GM12873 (cell line): ENCODE data around the gene LYL1.

Experiments used
- TF ChIP-seq, protein P1 (sequence below): IDR thresholded peaks from 2 replicates; pipeline ENCODE4 v1.5.1; 2012; ENCODE audit warnings: low read depth, mild to moderate bottlenecking, moderate library complexity, low read length, control low read depth; ENCODE audit not compliant: insufficient read depth; ENCODE audit errors: missing control alignments

LYL1 gene

DNA sequence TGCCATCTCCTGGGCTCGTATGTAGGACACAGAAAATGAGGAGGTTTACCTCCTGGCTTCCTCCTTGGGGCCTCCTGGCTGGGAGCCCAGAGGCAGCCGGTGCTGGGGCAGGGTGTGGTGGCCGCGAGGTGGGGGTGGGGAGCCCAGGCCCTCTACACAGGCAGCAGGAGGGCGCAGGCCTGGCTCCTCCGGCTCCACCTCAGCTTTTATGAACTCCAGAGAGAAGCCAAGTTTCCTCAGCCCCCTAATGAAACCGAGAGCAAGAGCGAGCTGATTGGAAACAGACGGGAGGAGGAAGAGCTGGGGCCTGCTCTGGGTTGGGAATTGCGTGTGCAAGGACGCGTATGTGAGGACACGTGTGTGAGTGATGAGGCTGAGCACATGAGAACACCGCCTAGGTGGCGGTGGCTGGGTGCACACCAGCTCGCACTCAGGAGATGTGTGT, 23.1 kb downstream of the LYL1 start:
- TF ChIP-seq, protein P1, sequence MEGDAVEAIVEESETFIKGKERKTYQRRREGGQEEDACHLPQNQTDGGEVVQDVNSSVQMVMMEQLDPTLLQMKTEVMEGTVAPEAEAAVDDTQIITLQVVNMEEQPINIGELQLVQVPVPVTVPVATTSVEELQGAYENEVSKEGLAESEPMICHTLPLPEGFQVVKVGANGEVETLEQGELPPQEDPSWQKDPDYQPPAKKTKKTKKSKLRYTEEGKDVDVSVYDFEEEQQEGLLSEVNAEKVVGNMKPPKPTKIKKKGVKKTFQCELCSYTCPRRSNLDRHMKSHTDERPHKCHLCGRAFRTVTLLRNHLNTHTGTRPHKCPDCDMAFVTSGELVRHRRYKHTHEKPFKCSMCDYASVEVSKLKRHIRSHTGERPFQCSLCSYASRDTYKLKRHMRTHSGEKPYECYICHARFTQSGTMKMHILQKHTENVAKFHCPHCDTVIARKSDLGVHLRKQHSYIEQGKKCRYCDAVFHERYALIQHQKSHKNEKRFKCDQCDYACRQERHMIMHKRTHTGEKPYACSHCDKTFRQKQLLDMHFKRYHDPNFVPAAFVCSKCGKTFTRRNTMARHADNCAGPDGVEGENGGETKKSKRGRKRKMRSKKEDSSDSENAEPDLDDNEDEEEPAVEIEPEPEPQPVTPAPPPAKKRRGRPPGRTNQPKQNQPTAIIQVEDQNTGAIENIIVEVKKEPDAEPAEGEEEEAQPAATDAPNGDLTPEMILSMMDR, result no peak

DNA sequence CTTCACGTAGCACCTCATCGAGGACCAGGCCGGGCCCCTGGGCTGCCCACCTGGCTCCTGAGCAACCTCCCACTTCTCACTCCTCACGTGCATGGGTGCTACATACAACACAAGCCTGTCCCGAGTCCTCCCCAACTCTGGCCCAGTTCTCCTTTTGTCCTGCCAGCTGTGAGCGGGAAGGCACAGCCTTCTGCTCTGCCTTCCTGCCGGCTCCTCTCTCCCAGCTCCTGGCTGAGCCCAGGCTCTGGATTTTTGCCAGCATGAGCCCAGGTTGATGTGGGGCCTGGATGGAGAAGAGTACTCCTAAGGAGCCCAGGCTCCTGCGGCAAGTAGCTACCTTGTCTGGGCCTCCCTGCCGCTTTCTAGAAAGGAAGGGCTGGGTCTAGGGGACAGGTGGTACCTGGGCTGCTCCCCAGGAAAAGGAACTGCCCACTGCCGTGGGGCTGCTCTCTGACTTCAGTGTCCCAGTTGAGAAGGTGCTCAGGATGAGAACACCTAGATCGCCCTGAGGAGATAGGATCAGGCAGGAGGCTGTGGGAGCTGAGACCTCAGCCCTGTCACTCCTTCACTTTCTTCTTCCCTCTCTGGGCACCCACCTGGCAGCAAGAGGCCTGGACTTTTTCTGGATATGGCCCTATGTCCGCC, 23.6 kb downstream of the LYL1 start:
- TF ChIP-seq, protein P1, result no peak

DNA sequence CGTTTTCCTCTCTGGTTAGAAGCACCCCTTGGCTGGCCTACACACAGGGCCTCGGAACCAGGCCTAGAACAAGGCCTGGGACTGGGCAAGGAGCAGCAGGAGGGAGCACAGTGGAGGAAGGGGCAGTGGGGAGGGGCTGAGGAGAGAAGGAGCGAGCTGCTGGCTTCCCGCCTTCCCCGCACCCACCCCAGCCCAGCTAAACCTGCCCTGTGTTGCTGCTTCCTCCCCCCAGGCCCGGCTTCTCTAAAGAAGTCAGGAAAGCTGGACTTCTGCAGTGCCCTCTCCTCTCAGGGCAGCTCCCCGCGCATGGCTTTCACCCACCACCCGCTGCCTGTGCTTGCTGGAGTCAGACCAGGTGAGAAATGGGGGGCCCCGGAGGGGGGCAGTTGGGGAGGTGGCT, 24.3 kb downstream of the LYL1 start:
- TF ChIP-seq, protein P1, result no peak

DNA sequence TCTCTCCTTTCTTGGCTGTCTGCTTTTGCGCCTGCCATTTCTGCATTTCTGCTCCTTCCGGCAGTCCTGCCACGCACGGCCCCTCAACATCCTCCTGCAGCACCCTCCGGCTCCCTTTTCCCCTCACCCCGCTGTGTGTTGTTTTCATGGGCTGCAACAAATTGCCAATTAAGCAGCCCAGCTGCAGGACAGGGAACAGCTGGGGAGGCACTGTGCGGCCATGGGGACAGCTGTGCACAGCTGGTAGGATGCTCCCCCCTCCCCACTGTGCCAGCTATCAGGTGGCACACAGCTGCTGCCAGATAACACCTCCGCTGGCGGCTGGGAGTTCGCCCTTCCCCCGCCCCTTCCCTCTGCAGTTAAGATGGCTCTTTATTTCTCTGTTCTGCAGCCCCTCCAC, 25.4 kb downstream of the LYL1 start:
- TF ChIP-seq, protein P1, result no peak

DNA sequence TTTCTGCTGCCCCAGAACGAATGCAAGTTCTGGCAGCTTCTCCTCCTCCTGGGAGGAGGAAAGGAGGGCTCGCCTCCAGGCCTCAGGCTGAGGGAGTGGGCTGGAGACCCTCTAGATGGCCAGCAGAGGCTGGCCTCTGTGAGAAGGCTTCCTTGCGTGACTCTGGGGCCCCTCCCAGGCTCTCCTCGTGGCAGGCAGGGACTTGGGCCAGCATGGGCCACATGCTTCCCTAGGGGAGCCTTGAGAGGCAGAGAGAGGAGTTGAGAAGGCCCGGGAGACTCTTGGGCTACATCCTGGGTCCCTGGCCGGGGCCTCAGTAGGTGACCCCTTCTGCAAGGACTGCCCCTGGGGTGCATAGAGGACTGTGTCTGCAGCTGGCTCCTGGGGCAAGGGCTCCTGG, 25.9 kb downstream of the LYL1 start:
- TF ChIP-seq, protein P1, result no peak

DNA sequence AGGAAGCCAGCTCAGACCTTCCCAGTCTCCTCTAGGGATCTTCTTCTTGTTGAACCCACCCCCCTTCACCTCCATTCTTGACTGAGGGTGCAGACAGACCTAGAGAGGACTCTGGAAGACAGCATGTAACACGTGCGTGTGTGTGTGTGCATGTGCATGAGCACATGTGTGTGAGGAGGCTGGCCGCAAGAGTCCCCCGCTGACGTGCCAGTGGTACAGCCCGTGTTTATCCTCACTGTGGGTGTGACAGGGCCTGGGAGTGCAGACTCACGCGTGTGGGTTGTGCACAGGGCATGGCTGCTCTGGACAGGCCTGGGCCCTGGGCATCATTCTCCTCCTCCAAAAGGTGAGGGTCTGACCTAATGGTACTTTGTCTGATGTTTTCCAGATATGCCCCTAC, 26.3 kb downstream of the LYL1 start:
- TF ChIP-seq, protein P1, result no peak

DNA sequence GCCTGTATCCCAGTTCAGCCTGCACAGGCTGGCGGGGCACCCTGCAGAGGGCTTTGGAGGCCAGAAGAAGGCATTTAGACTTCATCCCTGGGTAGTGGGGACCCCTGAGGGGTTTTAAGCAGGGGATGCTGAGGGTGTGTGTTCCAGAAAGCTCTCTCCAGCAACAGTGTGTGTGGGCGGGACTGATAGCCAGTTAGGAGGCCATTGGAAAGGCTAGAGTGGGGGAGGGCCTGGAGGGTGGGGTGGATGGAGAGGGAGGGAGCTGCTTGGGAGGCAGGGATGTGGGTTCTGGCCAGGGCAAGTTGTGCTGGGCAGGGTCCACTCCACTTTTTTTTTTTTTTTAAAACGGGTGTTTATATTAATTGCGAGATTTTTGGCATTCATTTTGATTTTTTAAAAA, 28.3 kb downstream of the LYL1 start:
- TF ChIP-seq, protein P1, result no peak
